ENCODE data around the gene IGFBP5. TPM values are rescaled to one million over a fixed set of nuclear protein-coding genes. Genes with fewer than 3 reads are reported as not detected.

IGFBP5 gene
- total and polyA plus RNA-seq, 9 of the 15 experiments (the other 6 are each of a cell fraction or from before 2014, with no cell fraction given): 0.01 to 1.9 (median 0.03) TPM; not detected in 6

DNA sequence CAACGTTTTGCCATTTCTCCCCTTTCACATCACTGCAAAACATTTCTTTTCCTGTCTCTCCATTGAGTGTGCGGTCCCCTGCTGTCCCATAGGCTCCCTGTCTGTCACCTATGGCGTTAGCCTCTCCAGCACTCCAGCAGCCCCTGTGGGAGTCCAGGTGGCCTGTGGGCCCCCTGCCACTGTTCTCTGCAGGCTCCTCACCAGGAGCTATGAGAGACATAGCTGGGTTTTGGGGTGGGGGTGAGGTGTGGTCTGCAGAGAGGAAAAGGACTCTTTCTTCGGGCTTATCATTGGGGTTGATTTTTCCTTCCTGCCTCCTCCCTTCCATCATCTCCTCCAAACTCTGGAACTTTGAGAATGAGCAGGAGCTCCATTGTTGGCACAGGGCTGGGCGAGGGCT, 36.1 kb upstream of the IGFBP5 start:
- Histone ChIP-seq H3K27ac (ENCODE audit: extremely low read depth, low read depth, low read length) (no peak overlapping the region), H4K20me1 (replicated peaks; ENCODE audit: control insufficient read depth, insufficient read depth, low read length) (no peaks in the 10 kb centered on the region), H3K4me3 (no peak overlapping the region), H3K4me1 (replicated peaks in 1 of 2; ENCODE audit: control insufficient read depth in 2 of 2, insufficient read depth in 2 of 2, low read length in 2 of 2) (no peaks in the 10 kb centered on the region), H3K36me3 (ENCODE audit: control insufficient read depth, insufficient read depth, low read length) (no peaks in the 10 kb centered on the region), H3K9ac (ENCODE audit: insufficient read depth in 1 of 2, low read depth in 2 of 2, low read length in 2 of 2) (no peak overlapping the region), H3K79me2 (ENCODE audit: control insufficient read depth, insufficient read depth, low read length) (no peaks in the 10 kb centered on the region), H3K9me3 (replicated peaks; ENCODE audit: control insufficient read depth, insufficient read depth, low read depth, low read length) (no peaks in the 10 kb centered on the region), H3K4me2 (ENCODE audit: insufficient read depth, low read length) (no peak overlapping the region), H2AFZ (ENCODE audit: low read depth, low read length) (no peak overlapping the region), H3K9me1 (ENCODE audit: control insufficient read depth, insufficient read depth, low read length) (no peaks in the 10 kb centered on the region), H3K27me3 (ENCODE audit: control insufficient read depth in 2 of 2, insufficient read depth in 2 of 2, low read length in 2 of 2) (peaks cover 0 to 14% of the 10 kb centered on the region in 2 experiments; a peak in 3 of 5 replicates)
- FAIRE-seq (no peak), ATAC-seq (no peak), DNase-seq (ENCODE audit: extremely low read depth in 1 of 4, low spot score in 3 of 4) (no peak)
- no TSS peak for BruUV-seq (replicated peaks)
- ChIA-PET CTCF (ENCODE audit: low intra/inter-chr PET ratio) (no interaction called here), POLR2A (no interaction called here)
- WGBS (ENCODE audit: insufficient coverage, low coverage, missing lambda C conversion rate): 0% methylated on average over 4 of the region's 5 CpGs
- TF ChIP-seq MEIS2 (IDR thresholded peaks at IDR 0.05; ENCODE audit: partially characterized antibody): no peak
- intact Hi-C loops (cut with micrococcal nuclease) (no loop called here), in situ Hi-C loops (cut with MboI) (no loop called here)

DNA sequence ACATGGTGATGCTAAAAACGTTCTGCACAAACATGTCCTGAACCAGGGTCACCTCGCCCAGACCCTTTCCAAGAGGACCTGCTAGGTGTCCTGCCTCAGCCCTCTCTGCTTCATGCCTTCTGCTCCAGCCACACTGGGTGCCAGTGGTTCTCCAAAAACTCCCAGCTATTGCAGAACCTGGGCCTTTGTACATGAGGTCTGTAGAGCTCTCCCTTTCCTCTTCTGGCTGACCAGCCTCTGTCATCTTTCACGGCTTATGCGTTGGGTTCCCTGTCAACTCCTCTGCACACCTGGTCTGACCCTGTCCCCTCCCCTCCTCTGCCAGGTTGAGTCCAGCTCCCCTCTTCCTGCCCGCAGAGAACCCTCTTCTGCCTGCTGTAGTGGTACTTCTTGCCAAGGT, 35.5 kb upstream of the IGFBP5 start:
- H3K9me3 ChIP-seq (replicated peaks; ENCODE audit: control insufficient read depth, insufficient read depth, low read depth, low read length): no peaks in the 10 kb centered on the region
- WGBS (ENCODE audit: insufficient coverage, low coverage, missing lambda C conversion rate): 0% methylated on average over 4 of the region's 5 CpGs
- DNase-seq (ENCODE audit: extremely low read depth in 1 of 4, low spot score in 3 of 4) (no peak), FAIRE-seq (no peak), ATAC-seq (no peak)
- H3K27ac ChIP-seq (ENCODE audit: extremely low read depth, low read depth, low read length): no peak overlapping the region
- intact Hi-C loops (cut with micrococcal nuclease): no loop called here
- no peaks in the 10 kb centered on the region for H3K4me1 ChIP-seq (replicated peaks in 1 of 2; ENCODE audit: control insufficient read depth in 2 of 2, insufficient read depth in 2 of 2, low read length in 2 of 2)
- H3K4me2 ChIP-seq (ENCODE audit: insufficient read depth, low read length): no peak overlapping the region
- H3K36me3 ChIP-seq (ENCODE audit: control insufficient read depth, insufficient read depth, low read length): no peaks in the 10 kb centered on the region
- BruUV-seq (replicated peaks): no TSS peak
- H3K27me3 ChIP-seq (ENCODE audit: control insufficient read depth in 2 of 2, insufficient read depth in 2 of 2, low read length in 2 of 2): peaks cover 0 to 14% of the 10 kb centered on the region in 2 experiments; a peak in 3 of 5 replicates
- in situ Hi-C loops (cut with MboI): no loop called here
- no peak overlapping the region for H2AFZ ChIP-seq (ENCODE audit: low read depth, low read length)
- H3K9me1 ChIP-seq (ENCODE audit: control insufficient read depth, insufficient read depth, low read length): no peaks in the 10 kb centered on the region
- H3K9ac ChIP-seq (ENCODE audit: insufficient read depth in 1 of 2, low read depth in 2 of 2, low read length in 2 of 2): no peak overlapping the region
- TF ChIP-seq SMARCA4 (IDR thresholded peaks at IDR 0.05) (no peak), ETV6 (IDR thresholded peaks at IDR 0.05; ENCODE audit: borderline replicate concordance in 1 of 2, low read depth in 2 of 2, low read length in 1 of 2) (no peak), ETV6 (CRISPR knock-in tag; IDR thresholded peaks at IDR 0.05; ENCODE audit: borderline replicate concordance) (no peak), ZFP36 (IDR thresholded peaks at IDR 0.05; ENCODE audit: low read depth, low read length, partially characterized antibody) (no peak), POLR2G (IDR thresholded peaks at IDR 0.05; ENCODE audit: low read depth, low read length) (no peak), LCOR (CRISPR knock-in tag; IDR thresholded peaks at IDR 0.05) (no peak), TCFL5 (CRISPR knock-in tag; conservative IDR thresholded peaks at IDR 0.05) (no peak)
- TF ChIP-seq, protein P1, sequence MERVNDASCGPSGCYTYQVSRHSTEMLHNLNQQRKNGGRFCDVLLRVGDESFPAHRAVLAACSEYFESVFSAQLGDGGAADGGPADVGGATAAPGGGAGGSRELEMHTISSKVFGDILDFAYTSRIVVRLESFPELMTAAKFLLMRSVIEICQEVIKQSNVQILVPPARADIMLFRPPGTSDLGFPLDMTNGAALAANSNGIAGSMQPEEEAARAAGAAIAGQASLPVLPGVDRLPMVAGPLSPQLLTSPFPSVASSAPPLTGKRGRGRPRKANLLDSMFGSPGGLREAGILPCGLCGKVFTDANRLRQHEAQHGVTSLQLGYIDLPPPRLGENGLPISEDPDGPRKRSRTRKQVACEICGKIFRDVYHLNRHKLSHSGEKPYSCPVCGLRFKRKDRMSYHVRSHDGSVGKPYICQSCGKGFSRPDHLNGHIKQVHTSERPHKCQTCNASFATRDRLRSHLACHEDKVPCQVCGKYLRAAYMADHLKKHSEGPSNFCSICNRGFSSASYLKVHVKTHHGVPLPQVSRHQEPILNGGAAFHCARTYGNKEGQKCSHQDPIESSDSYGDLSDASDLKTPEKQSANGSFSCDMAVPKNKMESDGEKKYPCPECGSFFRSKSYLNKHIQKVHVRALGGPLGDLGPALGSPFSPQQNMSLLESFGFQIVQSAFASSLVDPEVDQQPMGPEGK (CRISPR knock-in tag; IDR thresholded peaks at IDR 0.05; ENCODE audit: borderline replicate concordance): no peak
- TF ChIP-seq, protein P2, sequence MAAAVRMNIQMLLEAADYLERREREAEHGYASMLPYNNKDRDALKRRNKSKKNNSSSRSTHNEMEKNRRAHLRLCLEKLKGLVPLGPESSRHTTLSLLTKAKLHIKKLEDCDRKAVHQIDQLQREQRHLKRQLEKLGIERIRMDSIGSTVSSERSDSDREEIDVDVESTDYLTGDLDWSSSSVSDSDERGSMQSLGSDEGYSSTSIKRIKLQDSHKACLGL (CRISPR knock-in tag; IDR thresholded peaks at IDR 0.05; ENCODE audit: borderline replicate concordance, poor library complexity, severe bottlenecking): no peak
- TF ChIP-seq, protein P3, sequence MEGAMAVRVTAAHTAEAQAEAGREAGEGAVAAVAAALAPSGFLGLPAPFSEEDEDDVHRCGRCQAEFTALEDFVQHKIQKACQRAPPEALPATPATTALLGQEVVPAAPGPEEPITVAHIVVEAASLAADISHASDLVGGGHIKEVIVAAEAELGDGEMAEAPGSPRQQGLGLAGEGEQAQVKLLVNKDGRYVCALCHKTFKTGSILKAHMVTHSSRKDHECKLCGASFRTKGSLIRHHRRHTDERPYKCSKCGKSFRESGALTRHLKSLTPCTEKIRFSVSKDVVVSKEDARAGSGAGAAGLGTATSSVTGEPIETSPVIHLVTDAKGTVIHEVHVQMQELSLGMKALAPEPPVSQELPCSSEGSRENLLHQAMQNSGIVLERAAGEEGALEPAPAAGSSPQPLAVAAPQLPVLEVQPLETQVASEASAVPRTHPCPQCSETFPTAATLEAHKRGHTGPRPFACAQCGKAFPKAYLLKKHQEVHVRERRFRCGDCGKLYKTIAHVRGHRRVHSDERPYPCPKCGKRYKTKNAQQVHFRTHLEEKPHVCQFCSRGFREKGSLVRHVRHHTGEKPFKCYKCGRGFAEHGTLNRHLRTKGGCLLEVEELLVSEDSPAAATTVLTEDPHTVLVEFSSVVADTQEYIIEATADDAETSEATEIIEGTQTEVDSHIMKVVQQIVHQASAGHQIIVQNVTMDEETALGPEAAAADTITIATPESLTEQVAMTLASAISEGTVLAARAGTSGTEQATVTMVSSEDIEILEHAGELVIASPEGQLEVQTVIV (CRISPR knock-in tag; IDR thresholded peaks at IDR 0.05; ENCODE audit: borderline replicate concordance): no peak
- H3K79me2 ChIP-seq (ENCODE audit: control insufficient read depth, insufficient read depth, low read length): no peaks in the 10 kb centered on the region
- ChIA-PET POLR2A (no interaction called here), CTCF (ENCODE audit: low intra/inter-chr PET ratio) (no interaction called here)
- no peaks in the 10 kb centered on the region for H4K20me1 ChIP-seq (replicated peaks; ENCODE audit: control insufficient read depth, insufficient read depth, low read length)
- H3K4me3 ChIP-seq: no peak overlapping the region

All from K562 (cell line).